Caki2 (cell line): ENCODE data around the gene RAB40AL. TPM values are rescaled to one million over a fixed set of nuclear protein-coding genes. Genes with fewer than 3 reads are reported as not detected.
"Not testable (repeated sequence)": the region's sequence is repeated elsewhere in the genome, so short reads cannot be mapped to it uniquely, and the experiment has no call there.

Experiments used
- DNase-seq: peaks from one replicate; pipeline ENCODE4 v3.0.0-alpha.2; 2015; ENCODE audit warnings: low read depth
- in situ Hi-C: cut with HindIII; loops from 2 replicates; pipeline ENCODE4 v1.10.0; 2016; ENCODE audit warnings: low sequenced_read_pairs, low pct_unique_long_range_greater_than_20kb, mixed read lengths
- total RNA-seq: library from RNA; depleted of rRNA; stranded (reverse); fragments of >200 nt; shearing (Covaris generic); gene quantifications from 2 replicates; pipeline ENCODE4 v1.2.3, GENCODE V29; 2014; ENCODE audit warnings: low replicate concordance; rRNA removed

Gene RAB40AL, protein sequence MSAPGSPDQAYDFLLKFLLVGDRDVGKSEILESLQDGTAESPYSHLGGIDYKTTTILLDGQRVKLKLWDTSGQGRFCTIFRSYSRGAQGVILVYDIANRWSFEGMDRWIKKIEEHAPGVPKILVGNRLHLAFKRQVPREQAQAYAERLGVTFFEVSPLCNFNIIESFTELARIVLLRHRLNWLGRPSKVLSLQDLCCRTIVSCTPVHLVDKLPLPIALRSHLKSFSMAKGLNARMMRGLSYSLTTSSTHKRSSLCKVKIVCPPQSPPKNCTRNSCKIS
- total RNA-seq, result not detected in 2 replicates

DNA sequence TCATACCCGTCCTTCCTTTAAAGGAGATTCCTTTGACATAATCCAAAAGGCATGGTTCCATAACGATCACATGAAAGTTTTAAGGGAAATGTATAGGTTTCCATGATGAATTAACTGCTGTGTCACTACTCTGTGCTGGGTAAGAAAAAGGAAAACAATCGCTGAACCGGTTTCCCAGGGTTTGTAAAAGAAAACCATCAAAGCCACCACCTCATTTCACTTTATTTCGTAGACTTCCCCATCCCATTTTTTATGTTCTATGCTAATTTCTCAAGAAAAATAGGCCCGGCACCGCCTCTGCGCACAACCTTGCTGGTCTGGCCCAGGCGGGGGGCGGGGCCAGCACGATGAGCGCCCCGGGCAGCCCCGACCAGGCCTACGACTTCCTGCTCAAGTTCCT lies at the start of gene RAB40AL:
Gene RAB40AL (plus strand): TSS at position 301 of the 400 bp plus-strand sequence. CDS start 47 bp downstream, at position 348.
- in situ Hi-C loops, DNase-seq: not testable (repeated sequence)

DNA sequence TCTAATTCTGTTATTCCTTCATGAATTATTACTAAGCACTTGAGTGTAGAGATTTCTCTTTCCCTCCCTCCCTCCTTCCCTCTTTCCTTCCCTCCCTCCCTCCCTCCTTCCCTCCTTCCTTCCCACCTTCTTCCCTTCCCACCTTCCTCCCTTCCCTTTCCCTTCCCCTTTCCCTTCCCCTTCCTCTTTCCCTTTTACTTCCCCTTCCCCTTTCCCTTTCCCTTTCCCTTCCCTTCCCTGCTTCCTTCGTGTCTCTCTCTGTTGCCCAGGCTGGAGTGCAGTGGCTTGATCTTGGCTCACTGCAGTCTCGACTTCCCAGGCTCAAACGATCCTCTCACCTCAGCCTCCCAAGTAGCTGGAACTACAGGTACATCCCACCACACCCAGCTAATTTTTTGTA lies 49.4 kb upstream of the RAB40AL start:
- no peak for DNase-seq
- in situ Hi-C loops, result no loop called here

DNA sequence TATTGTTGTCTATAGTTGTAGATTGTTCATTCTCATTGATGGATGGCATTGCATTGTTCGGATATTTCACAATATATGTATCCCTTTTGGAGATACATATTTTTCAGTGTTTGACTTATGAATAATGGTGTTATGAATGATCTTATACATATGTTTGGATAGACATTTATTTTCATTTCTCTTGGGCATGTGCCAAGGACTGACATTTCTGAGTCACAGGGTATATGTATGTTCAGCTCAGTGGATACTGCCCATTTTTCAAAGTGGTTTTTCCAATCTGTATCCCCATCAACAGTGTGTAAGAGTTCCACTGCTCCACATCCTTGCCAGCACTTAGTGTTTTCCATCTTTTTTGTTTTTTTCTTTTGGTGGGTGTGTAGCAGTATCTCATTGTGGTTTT lies 45.0 kb upstream of the RAB40AL start:
- DNase-seq, result no peak
- in situ Hi-C loops, result no loop called here

DNA sequence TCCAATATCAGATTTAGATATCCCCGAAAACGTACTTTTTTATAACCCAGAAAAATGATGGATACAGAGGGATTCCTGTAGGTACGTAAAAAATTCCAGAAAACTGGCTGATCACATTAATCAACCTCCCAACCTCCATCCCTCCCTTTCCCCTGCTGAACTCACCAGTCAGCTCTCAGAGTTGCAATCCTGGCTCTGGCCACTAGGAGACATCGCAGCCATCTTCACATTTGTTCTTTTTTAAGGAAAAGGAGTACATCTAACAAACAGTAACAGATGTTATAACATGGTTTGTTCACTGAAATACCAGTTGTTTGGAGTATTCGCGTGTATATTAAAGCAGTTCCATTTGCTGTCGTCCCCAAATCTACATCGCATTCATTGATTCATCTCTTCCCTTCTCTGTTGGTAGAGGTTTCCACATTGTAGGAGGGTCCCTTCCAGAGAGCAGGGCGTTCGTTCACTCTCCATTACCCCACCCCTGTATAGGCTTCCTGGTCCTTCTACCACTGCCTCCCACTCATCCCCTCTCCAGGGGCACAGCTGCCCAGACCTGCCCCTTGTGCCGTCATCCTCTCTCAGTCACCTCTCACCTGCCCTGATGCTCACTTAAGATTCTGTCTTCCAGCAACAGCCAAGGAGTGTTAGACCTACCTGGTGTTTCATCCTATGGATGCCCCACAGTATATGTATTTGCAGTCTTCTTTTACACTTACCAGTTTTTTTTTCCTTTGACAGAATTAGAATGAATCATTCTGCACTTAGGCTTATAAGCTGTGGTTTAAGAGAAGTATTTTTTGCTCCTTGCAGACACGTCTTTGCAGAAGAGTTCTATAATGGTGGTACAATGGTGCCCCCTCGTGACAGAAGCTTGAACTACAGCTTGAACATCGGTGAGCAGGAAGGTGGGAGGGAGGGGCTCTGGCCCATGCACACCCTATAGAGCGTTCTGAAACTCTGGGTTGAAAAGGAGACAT lies 36.8 kb upstream of the RAB40AL start:
- peak; percentile 59 for DNase-seq
- in situ Hi-C loops, result no loop called here

DNA sequence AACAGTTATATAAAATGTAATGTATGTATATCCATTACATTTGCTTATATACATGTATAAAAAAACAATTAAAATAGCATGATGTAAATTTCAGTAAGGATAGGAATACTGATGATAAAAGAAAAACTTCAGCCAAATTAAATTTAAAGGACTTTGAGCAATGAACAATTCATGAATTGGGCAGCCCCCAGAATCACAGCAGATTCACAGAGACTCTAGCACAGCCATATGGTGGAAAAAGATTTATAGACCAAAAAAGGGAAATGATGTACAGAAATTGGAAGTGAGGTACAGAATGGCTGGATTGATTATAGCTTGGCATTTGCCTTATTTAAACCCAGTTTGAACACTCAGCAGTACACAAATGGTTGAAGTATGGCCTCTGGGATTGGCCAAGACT lies 34.7 kb upstream of the RAB40AL start:
- in situ Hi-C loops, result no loop called here
- no peak for DNase-seq

DNA sequence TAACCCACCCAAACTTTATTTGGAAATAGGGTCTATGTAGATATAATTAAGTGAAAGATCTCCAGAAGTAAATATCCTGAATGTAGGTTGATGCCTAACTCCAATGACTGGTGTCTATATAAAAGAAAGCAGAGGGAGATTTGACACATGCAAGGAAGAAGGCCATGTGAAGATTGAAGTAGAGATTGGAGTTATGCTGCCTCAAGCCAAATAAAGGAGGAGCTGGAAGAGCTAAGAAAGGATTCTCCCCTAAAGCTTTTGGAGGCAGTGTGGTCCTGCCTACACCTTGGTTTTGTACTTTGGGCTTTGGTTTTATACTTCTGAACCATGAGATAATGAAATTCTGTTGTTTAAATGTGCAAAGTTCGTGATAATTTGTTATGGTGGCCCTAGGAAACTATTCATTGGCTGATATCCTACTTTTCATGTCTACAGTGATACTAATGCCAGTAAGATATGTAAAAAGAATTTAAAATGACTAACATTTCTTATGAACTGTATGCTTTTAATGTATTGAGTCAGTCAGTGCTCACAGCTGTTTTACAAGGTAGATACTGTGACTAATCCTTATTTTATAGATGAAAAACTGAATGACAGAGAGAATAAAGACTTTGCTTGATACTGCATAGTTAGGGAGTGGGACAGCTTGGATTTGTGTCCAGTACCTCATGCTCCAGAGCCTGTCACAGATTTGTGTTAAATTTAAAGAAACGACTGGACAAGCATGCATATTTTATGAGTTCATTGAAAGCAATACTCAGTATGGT lies 5.9 kb upstream of the RAB40AL start:
- in situ Hi-C loops, result no loop called here
- DNase-seq, result no peak

DNA sequence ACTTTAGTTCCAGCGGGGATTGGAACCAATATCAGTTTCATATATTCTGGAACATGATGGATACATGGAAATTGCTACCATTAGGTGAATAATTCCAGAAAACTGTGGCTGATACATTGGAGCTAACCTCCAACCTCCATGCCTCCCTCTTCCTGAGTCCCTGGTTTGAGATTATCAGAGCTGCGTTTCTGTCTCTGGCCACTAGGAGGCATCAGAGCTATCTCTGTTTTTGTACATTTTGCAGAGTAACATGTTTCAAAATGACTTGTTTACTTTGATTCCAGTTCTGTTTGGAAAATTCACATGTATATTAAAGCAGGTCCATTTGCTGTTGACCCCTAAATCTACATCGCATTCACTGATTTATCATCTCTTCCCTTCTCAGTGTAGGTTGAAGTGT lies 2.4 kb upstream of the RAB40AL start:
- peak; percentile 9 for DNase-seq
- in situ Hi-C loops, result no loop called here

DNA sequence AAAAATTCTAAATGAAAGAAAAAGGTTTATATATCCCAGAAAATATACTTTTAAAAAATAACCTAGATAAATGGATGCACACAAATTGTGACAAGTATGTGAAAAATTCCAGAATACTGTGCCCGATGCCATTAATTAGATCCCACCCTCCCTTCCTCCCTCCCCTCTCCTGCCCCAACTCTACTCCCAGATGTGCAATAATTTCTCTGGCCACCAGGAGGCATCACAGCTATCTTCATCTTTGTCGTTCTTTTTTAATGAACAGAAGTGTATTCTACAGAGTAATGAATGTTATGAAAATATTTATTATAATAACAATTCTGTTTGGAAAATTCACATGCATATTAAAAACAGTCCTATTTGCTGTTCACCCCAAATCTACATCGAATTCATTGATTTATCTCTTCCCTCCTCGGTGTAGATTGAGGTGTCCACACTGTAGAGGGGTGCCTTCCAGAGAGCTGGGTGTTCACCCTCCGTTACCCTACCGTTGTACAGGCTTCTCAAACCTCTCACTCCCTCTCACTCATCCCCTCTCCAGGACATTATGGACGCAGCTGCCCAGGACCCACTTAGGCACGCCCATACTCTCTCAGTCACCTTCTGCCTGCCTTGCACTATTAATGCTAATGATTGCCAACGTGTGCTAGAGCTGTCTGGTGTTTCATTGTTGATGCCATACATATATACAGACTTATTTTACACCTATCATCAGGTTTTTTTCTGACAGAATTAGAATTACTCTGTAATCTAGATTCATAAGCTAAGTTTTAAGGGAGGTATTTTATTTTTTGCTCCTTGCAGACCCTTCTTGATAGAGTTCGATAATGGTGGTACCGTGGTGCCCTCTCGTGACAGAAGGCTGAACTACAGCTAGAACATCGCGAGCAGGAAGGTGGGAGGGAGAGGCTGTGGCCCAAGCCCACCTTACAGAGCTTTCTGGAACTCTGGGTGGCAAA lies 14.1 kb downstream of the RAB40AL start:
- peak; percentile 58 for DNase-seq
- in situ Hi-C loops, result no loop called here

DNA sequence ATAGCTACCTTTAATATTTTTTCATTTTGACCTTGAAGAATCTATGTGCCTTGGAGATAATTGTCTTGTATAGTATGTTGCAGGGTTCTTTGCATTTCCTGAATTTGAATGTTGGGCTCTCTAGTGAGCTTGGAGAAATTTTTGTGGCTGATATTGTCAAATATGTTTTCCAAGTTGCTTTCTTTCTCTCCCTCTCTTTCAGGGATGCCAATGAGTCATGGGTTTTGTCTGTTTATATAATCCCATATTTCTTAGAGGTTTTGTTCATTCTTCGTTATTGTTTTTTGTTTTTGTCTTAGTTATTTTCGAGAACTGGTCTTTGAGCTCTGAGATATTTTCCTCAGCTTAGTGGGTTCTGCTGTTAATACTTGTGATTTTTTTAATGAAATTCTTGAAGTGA lies 20.7 kb downstream of the RAB40AL start:
- in situ Hi-C loops, result no loop called here

DNA sequence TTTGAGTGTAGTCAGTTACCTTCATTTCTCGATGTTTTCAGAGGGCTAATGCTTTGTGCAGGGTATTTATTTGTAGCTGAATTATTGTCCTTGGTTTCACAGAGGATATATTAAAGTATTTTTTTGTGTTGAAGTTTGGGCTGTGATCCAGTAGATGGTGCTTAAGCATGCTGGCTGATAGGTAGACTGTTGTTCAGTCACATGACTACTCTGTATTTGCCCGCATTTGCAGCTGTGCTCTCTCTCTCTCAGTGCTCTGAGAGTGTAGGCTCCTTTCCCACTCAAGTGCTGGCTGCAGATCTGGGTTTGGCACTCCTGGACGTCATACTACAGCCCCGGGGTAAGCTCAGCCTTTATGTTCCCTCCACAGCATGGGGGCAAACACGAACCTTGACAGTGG lies 21.7 kb downstream of the RAB40AL start:
- in situ Hi-C loops, result no loop called here
- DNase-seq, result no peak

More for the DNA sequence above, 20.7 kb downstream of the RAB40AL start:
- DNase-seq, result no peak

DNA sequence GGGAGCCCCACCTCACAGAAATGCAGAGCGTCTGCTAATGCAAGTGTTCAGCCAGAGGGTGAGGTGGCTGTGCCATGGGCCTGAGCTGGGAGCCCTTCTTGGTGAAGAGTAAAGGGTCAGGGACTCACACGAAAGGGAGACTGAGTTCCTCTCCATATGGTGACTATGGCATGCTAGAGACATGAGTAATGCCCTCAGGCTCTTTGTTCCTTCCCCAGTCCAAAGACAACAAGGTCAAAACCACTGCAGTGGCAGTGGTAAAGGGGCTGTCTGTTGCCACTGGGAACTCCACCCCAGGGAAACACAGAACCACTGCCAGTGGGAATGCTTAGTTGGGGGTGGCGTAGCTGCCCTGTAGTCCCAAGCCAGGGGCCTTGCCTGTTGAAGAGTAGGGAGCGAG lies 22.4 kb downstream of the RAB40AL start:
- peak; percentile 38 for DNase-seq
- in situ Hi-C loops, result no loop called here

DNA sequence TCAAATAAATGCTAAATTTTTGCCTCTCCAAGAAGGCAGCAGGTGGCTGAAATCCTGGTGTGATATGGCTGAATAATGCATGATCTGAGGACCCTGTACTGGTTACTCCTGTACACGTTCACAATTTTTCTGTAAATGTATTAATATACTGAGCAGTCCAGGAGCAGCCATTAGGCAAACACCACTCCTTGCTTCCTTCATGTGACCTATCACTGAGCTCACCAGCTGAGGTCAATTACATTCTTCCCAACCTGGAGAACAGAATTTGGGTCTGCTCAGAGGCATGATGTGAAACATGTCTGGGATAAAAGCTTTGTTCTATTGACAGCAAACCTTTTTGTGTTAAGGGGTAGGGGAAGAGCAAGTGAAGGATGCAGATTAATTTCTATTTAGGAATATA lies 26.9 kb downstream of the RAB40AL start:
- no peak for DNase-seq
- in situ Hi-C loops, result no loop called here

DNA sequence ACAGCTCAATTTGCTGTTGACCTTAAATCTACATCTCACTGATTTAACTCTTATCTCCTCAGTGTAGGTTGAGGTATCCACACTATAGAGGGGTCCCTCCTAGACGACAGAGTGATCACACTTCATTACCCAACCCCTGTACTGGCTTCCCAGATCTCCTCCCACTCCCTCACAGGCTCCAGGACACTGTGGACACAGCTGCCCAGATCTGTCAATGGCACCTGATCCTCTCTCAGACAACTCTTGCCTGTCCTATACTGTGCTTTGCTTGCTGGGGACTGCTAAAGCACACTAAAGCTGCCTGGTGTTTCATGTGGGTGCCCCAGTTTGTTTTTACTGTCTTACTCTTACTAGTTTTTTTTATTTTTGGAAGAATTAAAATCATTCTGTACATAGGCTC lies 27.9 kb downstream of the RAB40AL start:
- in situ Hi-C loops, result no loop called here

DNA sequence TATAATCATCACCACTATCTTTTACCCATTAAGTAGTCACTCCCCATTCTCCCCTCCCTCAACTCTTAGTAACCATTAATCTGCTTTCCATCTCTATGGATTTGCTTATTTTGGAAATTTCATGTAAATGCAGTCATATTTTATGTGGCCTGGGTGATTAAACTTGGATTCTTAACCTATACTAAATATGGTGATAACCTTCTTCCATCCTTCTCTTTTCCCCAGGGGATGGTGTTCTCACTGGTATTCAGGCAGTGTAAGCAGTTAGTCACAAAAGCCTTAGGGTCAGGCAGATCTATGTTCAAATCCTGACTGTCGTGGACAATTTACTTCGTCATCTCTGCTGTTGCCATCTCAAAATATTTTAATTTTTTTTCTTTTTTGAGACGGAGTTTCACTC lies 29.6 kb downstream of the RAB40AL start:
- no peak for DNase-seq
- in situ Hi-C loops, result no loop called here

More for the DNA sequence above, 27.9 kb downstream of the RAB40AL start:
- no peak for DNase-seq

DNA sequence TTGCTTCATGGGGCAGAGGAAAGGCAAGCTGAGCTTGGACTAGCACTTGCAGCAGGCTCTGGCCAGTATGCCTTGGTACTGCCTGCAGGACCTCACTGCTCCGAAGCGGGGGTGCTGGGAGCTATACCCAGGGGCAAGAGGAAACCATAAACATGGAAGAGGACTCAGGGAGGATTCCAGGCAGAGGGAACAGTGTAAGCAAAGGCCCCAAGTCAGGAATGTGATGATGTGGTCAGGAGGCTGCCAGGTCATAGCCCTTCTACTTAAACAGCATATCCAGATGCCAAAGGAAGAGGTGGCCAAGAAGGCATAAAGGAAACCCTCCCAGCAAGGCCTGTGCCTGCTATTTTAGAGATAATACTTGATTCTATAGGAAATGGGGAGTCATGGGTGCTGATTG lies 31.1 kb downstream of the RAB40AL start:
- DNase-seq, result no peak
- in situ Hi-C loops, result no loop called here

DNA sequence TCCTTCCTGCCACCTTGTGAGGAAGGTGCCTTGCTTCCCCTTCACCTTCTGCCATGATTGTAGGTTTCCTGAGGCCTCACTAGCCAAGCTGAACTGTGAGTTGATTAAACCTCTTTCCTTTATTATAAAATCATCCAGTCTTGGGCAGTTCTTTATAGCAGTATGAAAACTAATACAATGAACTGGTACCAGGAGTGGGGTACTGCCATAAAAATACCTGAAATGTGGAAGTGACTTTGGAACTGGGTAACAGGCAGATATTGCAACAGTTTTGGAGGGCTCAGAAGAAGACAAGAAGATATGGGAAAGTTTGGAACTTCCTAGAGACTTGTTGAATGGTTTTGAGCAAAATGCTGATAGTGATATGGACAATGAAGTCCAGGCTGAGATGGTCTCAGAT lies 34.5 kb downstream of the RAB40AL start:
- DNase-seq, in situ Hi-C loops: not testable (repeated sequence)

DNA sequence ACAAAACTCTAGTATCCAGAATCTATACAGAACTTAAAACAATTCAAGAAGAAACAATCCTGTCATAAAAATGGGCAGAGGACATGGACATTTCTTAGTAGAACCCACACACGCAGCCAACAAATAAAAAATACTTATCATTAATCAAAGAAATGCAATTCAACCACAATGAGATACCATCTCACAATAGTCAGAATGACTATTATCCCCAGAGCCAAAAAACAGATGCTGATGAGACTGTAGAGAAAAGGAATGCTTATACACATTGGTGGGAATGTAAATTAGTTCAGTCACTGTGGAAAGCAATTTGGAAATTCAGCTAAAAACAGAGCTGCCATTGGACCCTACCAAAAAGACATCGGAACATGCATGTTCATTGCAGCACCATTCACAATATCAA lies 37.9 kb downstream of the RAB40AL start:
- in situ Hi-C loops, result no loop called here

DNA sequence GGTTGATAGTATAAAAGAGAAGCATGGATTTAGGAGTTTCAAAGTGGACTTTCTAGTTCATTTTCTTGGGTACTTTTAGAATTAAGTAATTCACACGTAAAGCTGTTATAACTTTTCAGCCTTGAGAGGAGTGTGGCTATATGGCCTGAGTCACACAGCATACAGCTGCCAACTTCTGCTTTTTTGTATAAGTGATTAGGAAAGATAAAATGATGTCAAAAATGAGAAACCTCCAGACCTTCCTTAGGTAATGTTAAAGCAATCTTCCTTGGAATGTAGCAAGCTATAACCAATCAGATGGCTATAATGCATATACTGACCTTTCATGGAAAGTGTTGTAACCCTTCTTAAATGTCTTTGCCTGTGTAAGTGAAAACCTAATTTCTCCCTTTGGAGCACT lies 39.2 kb downstream of the RAB40AL start:
- in situ Hi-C loops, result no loop called here
- no peak for DNase-seq

More for the DNA sequence above, 37.9 kb downstream of the RAB40AL start:
- no peak for DNase-seq
